Stromal cell of bone marrow (primary cell): ENCODE data around the gene CYP11A1.

Experiments
- DNase-seq: peaks from one replicate; pipeline ENCODE4 v3.0.0-alpha.2; 2012; ENCODE audit warnings: low read depth

CYP11A1 gene

DNA sequence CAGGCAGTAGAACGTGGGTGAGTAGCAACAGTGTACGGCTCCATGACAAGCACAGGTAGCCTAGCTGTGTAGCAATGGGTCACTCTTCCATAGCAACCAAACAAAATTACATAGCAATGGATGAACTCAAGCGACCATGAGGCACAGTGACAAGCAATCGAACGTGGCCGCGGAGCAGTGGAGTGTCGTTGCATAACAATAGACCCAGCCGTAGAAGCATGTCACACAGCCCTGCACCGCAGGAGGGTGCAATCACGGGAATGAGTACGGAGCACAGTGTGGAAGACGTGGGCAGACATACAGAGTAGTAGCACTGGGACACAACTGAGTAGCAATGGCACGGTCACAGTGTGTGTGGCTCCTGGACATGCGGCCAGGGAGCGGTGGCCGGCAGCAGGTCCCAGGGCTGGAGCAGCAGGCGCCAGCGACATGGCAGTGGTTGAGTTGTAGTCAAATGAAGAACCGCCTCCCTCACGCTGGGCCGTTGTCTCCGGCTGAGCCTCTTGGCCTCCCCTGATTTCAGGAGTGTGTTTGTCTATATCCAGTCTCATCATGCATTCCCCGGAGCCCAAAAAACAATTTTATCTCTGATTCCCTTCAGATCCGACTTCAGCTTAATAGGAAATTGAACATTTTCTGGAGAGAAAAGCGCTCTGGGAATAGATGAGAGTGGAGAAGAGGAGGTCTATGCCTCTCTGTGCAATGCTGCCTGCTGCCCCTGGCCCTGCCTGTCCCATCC, 67.2 kb downstream of the CYP11A1 start:
- no peak for DNase-seq

- DNase-seq, result no peak
Observed at GRCh38 chr15:74297887-74298286, 69.6 kb downstream of the CYP11A1 start.

GRCh38 chr15:74295800-74296199, 71.6 kb downstream of the CYP11A1 start:
- DNase-seq, result no peak

GRCh38 chr15:74294010-74294409, 73.4 kb downstream of the CYP11A1 start:
- DNase-seq, result no peak

- no peak for DNase-seq
Observed at GRCh38 chr15:74293021-74293810, 74.2 kb downstream of the CYP11A1 start.

DNA sequence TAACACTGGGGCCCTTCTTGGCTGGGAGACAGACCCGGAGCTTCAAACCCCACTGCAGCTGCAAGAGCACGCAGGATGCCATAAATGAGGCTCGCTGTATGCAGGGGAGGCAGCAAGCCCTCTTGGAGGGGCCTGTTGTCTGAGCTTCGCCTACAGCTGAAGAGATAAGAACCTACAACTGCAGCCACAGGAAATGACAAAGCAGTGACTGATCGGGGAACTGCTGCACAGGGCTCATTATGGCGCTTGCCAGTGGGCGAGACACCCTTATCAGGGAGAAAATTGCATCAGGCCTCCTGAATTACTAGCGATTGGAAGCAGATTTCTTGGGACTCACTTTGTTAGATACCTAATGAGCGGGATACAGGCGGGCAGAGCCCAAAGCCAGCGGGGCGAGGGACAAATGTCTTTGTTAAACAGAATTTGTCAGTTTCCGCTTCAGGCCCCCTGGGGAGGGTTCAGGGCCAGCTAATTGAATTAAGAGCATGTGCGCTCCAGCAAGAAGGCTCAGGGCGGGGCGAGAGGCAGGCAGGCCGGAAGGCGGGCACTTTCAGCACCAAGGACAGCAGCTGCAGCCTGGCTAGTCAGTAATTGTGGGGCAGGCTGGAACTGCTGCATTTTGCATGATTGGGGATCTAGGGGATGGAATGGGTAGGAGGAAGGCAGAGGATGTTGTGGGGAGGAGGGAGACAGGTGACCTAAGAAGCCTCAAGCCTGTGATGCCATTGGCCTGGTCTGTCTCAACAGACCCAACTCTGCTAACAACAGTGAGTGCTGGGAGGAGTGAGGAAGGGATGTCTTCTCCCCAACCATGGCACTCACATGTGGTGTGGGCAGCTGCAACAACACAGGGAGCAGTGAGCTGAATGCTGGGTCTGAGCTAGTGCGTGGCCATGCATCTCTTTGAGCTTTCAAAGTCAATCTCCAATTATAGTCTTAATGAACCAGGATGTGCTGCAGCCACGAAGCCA, 76.1 kb downstream of the CYP11A1 start:
- DNase-seq, result peak; percentile 44

DNA sequence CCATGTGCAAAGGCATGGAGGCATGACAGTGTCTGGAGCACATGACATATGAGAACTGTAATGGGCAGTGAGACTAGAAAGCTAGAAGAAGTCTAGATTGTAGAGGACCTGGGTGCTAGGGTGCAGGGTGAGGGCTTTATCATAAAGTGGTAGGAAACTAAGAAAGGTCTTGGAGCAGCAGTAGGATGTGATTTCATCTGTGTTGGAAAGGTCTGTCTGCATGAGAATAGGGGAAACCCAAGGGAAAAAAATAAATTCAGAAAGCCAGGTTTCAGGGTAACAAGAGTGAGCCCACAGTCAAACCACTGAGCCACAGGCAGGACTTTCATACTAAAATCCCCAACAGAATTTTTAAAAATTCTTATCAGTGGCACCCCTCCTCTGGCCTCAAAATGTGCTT, 76.8 kb downstream of the CYP11A1 start:
- DNase-seq, result no peak

DNA sequence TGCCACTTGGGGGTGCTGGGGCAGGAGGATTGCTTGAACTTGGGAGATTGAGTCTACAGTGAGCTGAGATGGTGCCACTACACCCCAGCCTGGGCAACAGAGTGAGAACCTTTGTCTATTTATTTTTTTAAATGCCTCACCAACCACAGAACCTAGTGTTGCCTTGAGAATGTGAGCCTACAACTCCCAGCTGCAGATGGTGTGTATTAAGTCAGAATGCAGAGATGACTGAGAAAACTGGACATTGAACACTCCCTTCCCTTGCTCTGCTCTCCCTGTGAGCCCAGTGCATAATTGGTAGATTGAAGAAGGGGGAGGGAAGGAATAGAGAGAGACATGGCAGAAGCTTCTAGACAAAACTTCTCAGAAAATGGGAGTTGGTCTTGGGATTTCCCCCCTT, 77.8 kb downstream of the CYP11A1 start:
- no peak for DNase-seq
